Coronary artery (tissue), 2 donors: Measurements from ENCODE around the gene FBN2.

ENCODE experiments used
- DNase-seq: peaks from one replicate; pipeline ENCODE4 v3.0.0-alpha.2; 2017; ENCODE audit warnings: low spot score
- H3K27ac ChIP-seq, 2 donors: fragments of 200-600 bp; sonication (generic); one replicate each; pipeline ENCODE4 v1.5.1; 2016 to 2019
- H3K4me3 ChIP-seq: fragments of 200-600 bp; sonication (generic); 2 replicates; pipeline ENCODE4 v1.5.1; 2016; ENCODE audit warnings: mild to moderate bottlenecking, moderate library complexity
- TF ChIP-seq, protein P1 (sequence below): fragments of 200-600 bp; sonication (generic); IDR thresholded peaks from one replicate; pipeline ENCODE4 v1.5.1; 2019; ENCODE audit warnings: antibody characterized with exemption

FBN2 gene

DNA sequence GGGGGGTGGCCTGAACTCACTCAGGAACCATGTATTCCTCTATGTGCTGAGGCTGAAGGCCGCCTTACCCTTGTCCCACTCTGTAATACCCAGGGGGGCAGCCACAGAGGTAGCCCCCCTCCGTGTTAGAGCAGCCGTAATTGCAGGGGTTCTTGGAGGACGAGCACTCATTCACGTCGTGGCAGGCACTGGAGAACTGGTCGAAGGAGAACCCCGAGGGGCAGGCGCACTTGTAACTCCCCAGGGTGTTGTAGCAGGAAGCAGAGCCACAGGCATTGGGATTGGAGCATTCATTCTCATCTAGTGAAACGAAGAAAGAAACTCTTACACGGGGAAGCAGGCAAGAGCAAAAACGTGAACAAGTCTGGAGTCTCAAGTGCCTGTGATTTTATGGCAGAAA, 274.7 kb downstream of the FBN2 start:
- no peak for DNase-seq
- no peak overlapping the region for H3K4me3 ChIP-seq
- no peak overlapping the region for H3K27ac ChIP-seq
- TF ChIP-seq, protein P1, sequence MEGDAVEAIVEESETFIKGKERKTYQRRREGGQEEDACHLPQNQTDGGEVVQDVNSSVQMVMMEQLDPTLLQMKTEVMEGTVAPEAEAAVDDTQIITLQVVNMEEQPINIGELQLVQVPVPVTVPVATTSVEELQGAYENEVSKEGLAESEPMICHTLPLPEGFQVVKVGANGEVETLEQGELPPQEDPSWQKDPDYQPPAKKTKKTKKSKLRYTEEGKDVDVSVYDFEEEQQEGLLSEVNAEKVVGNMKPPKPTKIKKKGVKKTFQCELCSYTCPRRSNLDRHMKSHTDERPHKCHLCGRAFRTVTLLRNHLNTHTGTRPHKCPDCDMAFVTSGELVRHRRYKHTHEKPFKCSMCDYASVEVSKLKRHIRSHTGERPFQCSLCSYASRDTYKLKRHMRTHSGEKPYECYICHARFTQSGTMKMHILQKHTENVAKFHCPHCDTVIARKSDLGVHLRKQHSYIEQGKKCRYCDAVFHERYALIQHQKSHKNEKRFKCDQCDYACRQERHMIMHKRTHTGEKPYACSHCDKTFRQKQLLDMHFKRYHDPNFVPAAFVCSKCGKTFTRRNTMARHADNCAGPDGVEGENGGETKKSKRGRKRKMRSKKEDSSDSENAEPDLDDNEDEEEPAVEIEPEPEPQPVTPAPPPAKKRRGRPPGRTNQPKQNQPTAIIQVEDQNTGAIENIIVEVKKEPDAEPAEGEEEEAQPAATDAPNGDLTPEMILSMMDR: no peak

DNA sequence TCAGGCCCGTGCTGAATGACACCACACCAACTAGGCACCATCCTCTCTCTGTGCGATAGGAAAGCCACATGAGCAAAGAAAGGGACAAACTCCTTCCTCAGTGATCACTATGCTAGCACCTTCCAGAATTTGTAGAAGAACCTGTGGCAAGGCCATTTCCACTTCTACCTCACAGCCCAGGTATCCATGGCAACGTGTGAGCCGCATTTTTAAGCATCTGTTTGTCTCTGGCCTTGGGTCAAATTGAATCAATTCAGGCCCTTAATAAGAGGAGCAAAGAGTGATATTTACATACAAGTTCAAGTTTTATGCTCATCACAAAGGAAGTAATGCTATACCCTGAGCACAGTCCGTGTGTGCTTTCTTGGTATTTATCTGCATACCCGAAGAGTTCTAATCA, 275.1 kb downstream of the FBN2 start:
- Histone ChIP-seq H3K27ac (no peak overlapping the region), H3K4me3 (no peak overlapping the region)
- no peak for DNase-seq
- TF ChIP-seq, protein P1: no peak

DNA sequence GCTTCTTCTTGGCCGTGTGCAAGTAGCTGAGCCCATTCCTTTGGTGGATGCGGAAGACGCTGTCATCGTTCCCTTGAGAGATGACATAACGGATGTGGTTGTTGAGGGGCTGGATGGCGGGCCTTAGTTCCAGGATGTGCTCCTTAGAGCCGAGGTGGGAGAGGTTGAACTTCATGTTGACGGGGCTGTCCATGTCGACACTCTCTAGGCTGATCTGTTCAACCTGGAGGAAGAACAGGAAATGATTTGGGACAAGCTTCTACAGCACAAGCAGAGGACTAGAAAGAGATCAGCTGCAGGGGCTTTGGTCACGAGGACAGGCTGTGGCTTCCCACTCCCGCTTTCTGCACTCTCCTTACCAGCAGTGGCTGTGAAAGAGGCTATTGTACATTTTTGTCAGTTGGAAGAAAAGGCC, 278.4 kb downstream of the FBN2 start:
- H3K27ac ChIP-seq: no peak overlapping the region
- no peak for DNase-seq
- no peak overlapping the region for H3K4me3 ChIP-seq

DNA sequence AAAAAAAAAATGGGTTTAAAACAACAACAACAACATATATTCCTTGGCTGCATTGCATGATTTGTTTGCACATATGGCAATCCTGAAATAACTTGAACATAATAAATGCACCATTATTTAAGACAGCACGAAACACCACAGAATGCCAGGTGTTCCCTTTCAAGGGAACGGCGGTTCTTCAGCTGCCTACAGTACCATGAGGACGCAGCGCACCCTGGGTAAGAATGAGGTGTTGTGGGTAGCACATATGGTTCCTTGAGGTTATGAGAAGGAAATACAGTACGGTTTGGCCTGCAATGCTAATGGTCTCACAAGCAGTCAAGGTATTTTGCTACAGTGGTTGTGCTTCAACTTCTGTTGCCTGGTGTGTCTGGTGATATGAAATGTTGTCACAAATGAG, 279.7 kb downstream of the FBN2 start:
- DNase-seq: no peak
- TF ChIP-seq, protein P1: no peak

More for the DNA sequence above, 278.4 kb downstream of the FBN2 start:
- TF ChIP-seq, protein P1: no peak

DNA sequence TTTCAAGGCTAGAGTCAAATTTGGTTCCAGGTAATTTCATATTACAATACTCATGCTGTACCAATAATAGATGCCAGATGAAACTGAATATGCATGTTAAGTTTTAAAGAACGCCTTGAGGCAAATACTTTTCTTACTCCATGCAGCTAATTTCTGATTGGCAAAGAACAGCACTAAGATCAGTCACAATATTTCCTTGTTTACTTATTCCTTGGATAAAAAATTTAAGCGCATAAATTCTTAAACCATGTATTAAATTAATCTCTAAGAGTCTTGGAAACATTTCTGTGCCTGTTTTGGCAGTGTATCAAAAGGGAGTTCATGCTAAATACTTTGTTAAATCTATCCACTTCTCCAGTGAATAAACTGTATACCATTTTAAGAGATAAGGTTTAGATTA, 281.0 kb downstream of the FBN2 start:
- TF ChIP-seq, protein P1: no peak
- Histone ChIP-seq H3K27ac (no peak overlapping the region), H3K4me3 (no peak overlapping the region)
- no peak for DNase-seq

More for the DNA sequence above, 279.7 kb downstream of the FBN2 start:
- Histone ChIP-seq H3K27ac (no peak overlapping the region), H3K4me3 (no peak overlapping the region)

DNA sequence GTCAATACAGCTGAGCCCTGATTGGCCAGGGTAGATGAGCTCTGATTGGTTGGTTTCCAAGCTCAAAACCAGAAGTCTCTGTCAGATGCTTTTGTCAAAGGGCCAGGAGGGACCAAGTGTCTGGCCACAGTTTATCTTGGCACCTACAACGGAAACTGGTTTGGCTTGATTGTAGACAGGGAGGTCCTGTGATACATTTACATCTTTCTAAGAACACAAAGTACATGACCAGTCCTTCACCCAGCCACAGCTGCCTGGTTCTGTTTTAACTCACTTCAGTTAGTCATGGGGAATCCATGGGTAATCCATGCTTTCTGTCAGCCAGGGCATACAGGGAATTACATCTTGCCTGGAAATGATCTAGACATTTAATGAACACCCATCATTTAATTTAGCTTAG, 283.3 kb downstream of the FBN2 start:
- no peak for DNase-seq
- TF ChIP-seq, protein P1: no peak
- no peak overlapping the region for H3K4me3 ChIP-seq
- H3K27ac ChIP-seq: no peak overlapping the region

DNA sequence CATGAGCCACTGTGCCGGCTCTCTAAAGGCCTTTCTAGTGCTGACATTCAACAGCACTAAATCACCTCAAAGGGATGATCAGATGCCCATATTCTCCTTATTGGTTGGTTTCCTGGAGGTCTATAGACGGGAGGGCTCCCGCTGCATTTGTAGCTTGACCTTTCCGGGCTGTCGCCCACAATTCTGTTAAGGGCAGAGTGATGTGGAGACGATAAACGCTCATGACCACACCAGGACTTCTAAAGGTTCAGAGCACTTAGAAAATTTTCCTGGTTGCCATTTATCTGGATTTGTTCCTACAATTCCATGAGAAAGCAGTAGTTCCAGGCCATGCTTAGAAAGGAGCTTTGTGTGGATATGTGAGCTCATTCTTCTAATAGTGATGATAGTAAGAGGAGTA, 284.2 kb downstream of the FBN2 start:
- TF ChIP-seq, protein P1: no peak
- H3K27ac ChIP-seq: no peak overlapping the region
- H3K4me3 ChIP-seq: no peak overlapping the region
- DNase-seq: no peak
